ENCODE data around the gene SCYL3.

DNA sequence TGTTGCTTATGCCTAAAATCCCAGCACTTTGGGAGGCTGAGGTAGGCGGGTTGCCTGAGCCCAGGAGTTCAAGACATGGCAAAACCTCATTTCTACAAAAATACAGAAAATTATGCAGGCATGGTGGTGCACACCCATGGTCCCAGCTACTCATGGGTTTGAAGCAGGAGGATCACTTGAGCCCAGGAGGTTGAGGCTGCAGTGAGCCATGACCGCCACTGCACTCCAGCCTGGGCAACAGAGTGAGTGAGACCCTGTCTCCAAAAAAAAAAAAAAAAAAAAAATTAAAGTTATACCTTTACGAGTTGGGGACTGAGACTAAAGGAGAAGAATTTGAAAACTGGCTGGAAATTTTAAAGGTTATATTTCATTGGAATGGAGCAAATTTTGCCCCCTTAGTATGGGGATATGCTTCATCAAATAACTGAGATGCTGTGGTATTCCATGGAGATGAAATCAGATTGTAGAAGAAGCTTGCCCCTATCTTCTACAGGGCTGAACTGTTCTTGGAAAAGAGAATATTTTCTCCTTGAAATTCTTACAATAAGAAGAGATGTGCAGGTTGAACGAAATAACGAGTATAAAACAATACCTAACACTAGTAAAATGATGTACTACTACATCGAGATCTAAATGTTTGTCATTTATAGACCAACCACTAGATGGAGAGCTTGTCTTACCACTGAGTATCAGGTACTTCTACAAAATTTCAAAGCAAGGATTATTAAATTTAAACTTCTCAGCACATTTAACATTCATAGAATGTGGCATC, 34.9 kb upstream of the SCYL3 start:
- TF ChIP-seq, protein P1, sequence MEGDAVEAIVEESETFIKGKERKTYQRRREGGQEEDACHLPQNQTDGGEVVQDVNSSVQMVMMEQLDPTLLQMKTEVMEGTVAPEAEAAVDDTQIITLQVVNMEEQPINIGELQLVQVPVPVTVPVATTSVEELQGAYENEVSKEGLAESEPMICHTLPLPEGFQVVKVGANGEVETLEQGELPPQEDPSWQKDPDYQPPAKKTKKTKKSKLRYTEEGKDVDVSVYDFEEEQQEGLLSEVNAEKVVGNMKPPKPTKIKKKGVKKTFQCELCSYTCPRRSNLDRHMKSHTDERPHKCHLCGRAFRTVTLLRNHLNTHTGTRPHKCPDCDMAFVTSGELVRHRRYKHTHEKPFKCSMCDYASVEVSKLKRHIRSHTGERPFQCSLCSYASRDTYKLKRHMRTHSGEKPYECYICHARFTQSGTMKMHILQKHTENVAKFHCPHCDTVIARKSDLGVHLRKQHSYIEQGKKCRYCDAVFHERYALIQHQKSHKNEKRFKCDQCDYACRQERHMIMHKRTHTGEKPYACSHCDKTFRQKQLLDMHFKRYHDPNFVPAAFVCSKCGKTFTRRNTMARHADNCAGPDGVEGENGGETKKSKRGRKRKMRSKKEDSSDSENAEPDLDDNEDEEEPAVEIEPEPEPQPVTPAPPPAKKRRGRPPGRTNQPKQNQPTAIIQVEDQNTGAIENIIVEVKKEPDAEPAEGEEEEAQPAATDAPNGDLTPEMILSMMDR (IDR thresholded peaks at IDR 0.05 in 4 of 5, conservative IDR thresholded peaks at IDR 0.05 in 1 of 5), result peak; percentile 29 to 72 (median 60)
- TF ChIP-seq POLR2A (IDR thresholded peaks at IDR 0.05), result no peak
